Astrocyte of the spinal cord (primary cell): Measurements from ENCODE around the gene SZT2.

Source experiments
- DNase-seq: peaks from one replicate; pipeline ENCODE4 v3.0.0; 2011; ENCODE audit warnings: low read depth, low spot score
- H3K4me3 ChIP-seq: 2 replicates; pipeline ENCODE4 v1.5.1; 2011; ENCODE audit warnings: low read depth, mild to moderate bottlenecking, low read length, moderate library complexity
- CTCF ChIP-seq: IDR thresholded peaks from 2 replicates; pipeline ENCODE4 v1.5.1; 2012; ENCODE audit warnings: low read depth, mild to moderate bottlenecking, low read length, inconsistent platforms
- in situ Hi-C: cut with HindIII; loops from 2 replicates; pipeline ENCODE4 v1.10.0; 2017; ENCODE audit warnings: low sequenced_read_pairs

SZT2 gene

GRCh38 chr1:43383449-43383848 lies 6.2 kb upstream of the SZT2 start:
- DNase-seq = no peak
- no peak for TF ChIP-seq CTCF
- no peak overlapping the region for H3K4me3 ChIP-seq
- in situ Hi-C loops = no loop called here

DNA sequence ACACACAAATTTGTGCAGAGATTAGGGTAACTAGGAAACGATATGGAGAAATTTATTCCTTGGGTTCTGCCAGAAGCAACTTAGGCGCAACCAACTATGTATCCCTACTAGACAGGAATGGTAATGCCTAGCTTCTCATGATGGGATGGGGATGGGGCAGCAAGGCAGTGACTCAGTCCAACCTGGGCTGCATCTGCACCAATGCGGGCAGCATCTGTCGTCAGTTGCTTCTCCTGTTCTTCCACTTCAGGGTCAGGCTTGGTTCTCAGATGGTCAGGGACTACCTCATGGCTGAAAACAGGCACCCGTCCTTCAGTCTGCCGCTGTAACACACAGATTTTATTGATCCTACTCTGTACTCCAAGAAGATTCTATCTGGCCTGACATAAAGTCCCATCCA lies 3.0 kb upstream of the SZT2 start:
- no peak overlapping the region for H3K4me3 ChIP-seq
- in situ Hi-C loops = no loop called here
- no peak for TF ChIP-seq CTCF
- DNase-seq = no peak

DNA sequence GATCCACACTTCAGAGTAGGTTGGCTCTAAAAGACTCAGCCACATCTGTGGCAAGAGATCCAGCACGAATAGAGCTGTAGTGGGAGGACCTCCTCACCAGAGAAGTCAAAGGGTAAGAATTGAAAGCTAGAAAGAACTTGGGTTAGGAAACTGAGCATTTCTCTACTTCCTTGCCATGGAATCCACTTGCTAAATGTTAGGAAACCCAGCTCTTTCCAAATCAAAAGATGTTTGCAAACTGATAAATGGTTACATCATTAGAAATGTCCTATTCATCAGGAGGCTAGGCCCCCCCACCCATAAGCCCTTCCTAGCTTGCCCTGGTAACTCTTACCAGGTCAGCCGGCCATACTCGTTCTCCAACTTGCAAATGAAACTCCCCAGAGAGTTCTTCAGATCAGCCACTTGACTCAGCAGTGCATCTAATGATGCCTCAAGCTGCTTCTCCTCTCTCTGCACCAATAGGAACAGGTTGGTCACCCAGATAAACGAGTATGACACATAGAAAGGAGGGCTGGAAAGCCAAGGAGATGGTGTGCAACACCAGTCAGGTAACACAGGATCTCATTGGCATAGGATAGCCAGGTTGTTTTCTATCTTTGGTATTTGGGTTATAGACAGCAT lies 1.6 kb upstream of the SZT2 start:
- TF ChIP-seq CTCF = no peak
- no peak for DNase-seq
- no peak overlapping the region for H3K4me3 ChIP-seq
- in situ Hi-C loops = no loop called here

DNA sequence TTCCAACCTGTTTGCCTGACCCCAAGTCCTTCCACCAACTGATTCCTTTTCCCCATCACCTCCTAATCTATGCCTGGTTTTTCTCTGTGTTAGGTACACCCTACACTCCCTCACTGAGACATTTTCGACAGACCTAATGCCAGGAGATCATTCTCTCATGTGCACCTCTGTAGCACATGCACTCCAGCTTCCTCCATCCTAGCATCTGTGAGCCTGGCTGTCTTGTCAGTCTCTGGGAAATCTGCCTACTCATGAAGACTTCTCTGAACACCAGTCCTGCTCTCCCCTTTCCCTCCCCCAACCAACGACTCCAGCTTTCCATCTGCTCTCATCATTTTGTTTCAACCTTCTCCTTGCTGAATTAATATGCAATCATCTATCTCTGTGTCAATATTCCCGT lies 1.1 kb upstream of the SZT2 start:
- no peak for TF ChIP-seq CTCF
- H3K4me3 ChIP-seq = peak overlapping the region; percentile 91
- DNase-seq = no peak
- in situ Hi-C loops = no loop called here

GRCh38 chr1:43392702-43393101 lies 3.0 kb downstream of the SZT2 start:
- in situ Hi-C loops = no loop called here
- H3K4me3 ChIP-seq = no peak overlapping the region
- DNase-seq = no peak
- TF ChIP-seq CTCF = no peak

DNA sequence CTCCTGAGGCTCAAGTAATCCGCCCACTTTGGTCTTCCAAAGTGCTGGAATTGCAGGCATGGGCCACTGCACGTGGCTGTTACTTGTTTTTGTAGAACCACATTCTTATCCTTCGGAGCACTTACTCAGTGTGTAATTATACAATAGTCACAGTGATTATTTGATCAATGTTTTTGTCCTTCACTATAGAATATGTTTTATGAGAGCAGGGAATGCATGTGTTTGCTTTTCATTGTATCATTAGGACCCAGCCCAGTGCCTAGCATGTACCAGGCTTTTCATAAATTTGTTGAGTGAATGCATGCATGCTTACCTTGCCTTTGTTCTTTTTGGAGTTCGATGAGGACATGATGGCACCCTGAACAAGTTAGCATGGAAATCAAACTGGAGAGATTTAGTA lies 5.8 kb downstream of the SZT2 start:
- DNase-seq = no peak
- no peak overlapping the region for H3K4me3 ChIP-seq
- no peak for TF ChIP-seq CTCF
- in situ Hi-C loops = no loop called here

DNA sequence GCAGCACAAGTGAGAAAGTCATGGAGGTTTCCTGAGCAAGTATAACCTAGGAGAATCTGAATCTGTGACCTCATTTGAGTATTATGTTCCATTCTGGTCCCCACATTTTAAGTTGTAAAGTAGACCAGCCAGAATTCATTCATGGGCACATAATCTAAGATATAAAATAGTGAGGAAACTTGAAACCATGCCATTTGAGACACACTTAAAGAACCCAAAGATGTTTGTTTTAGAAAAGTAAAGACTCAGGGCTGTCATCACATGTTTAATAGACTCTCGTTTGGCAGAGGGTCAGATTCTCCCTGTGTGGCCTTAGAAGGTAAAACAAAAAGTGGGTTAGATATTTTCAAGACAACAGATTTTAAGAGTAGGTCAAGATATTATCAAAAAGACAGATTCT lies 6.4 kb downstream of the SZT2 start:
- in situ Hi-C loops = no loop called here
- no peak overlapping the region for H3K4me3 ChIP-seq
- DNase-seq = no peak
- TF ChIP-seq CTCF = no peak
